Activated B cell treated with CpG ODN at 0.5 μM for 24 hours (primary cell): ENCODE data around the gene TRAPPC11. TPM values are rescaled to one million over a fixed set of nuclear protein-coding genes. Genes with fewer than 3 reads are reported as not detected.

Experiments used
- ATAC-seq: fragments of 200-7000 bp; cut with Tn5 transposase; one replicate; pipeline ENCODE4 v1.10.0; 2021; ENCODE audit warnings: low read depth, mild to moderate bottlenecking, moderate library complexity
- CTCF ChIA-PET: fragments of 350-600 bp; sonication (Branson Sonifier 250); formaldehyde crosslinking; loops from one replicate; lab custom pipeline; 2021; ENCODE audit warnings: antibody characterized with exemption; lab: Charles Lee
- POLR2A ChIA-PET: fragments of 350-600 bp; sonication (Branson Sonifier 250); formaldehyde crosslinking; loops from one replicate; lab custom pipeline; 2021; ENCODE audit warnings: antibody characterized with exemption; lab: Charles Lee
- DNase-seq: peaks from one replicate; pipeline ENCODE4 v3.0.0; 2022
- H3K27ac Mint-ChIP-seq: one replicate; pipeline ENCODE4 v1.8.0; 2020; ENCODE audit warnings: mixed read lengths
- H3K27me3 Mint-ChIP-seq: one replicate; pipeline ENCODE4 v1.8.0; 2021; ENCODE audit warnings: mixed read lengths
- H3K36me3 Mint-ChIP-seq: one replicate; pipeline ENCODE4 v1.8.0; 2021; ENCODE audit warnings: low read depth, mixed read lengths
- H3K4me1 Mint-ChIP-seq: one replicate; pipeline ENCODE4 v1.8.0; 2021; ENCODE audit warnings: mixed read lengths
- H3K4me3 Mint-ChIP-seq: one replicate; pipeline ENCODE4 v1.8.0; 2020; ENCODE audit warnings: mild to moderate bottlenecking, mixed read lengths
- H3K9me3 Mint-ChIP-seq: one replicate; pipeline ENCODE4 v1.8.0; 2020; ENCODE audit warnings: mixed read lengths
- intact Hi-C: fragments of 100-400 bp; cut with micrococcal nuclease; formaldehyde crosslinking; loops from one replicate; pipeline ENCODE4 v1.15.1; 2024
- total RNA-seq: library from RNA; stranded (reverse); gene quantifications from 2 replicates; pipeline ENCODE4 v1.2.3, GENCODE V29; 2022
- TF ChIP-seq, protein P1 (sequence below): fragments of 200-600 bp; IDR thresholded peaks from one replicate; pipeline ENCODE4 v1.8.0; 2022; ENCODE audit warnings: antibody characterized with exemption, mild to moderate bottlenecking

TRAPPC11 gene
- total RNA-seq, 1 donor from 2014 or later: 45.2 TPM

GRCh38 chr4:183702492-183702891, 43.4 kb downstream of the TRAPPC11 start:
- ChIA-PET POLR2A (no interaction called here), CTCF (no interaction called here)
- no peak overlapping the region for H3K27ac Mint-ChIP-seq
- H3K4me1 Mint-ChIP-seq: no peaks in the 10 kb centered on the region
- H3K27me3 Mint-ChIP-seq: no peaks in the 10 kb centered on the region
- TF ChIP-seq, protein P1, sequence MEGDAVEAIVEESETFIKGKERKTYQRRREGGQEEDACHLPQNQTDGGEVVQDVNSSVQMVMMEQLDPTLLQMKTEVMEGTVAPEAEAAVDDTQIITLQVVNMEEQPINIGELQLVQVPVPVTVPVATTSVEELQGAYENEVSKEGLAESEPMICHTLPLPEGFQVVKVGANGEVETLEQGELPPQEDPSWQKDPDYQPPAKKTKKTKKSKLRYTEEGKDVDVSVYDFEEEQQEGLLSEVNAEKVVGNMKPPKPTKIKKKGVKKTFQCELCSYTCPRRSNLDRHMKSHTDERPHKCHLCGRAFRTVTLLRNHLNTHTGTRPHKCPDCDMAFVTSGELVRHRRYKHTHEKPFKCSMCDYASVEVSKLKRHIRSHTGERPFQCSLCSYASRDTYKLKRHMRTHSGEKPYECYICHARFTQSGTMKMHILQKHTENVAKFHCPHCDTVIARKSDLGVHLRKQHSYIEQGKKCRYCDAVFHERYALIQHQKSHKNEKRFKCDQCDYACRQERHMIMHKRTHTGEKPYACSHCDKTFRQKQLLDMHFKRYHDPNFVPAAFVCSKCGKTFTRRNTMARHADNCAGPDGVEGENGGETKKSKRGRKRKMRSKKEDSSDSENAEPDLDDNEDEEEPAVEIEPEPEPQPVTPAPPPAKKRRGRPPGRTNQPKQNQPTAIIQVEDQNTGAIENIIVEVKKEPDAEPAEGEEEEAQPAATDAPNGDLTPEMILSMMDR: no peak
- intact Hi-C loops: no loop called here
- H3K4me3 Mint-ChIP-seq: no peak overlapping the region
- H3K36me3 Mint-ChIP-seq: peaks cover 79% of the 10 kb centered on the region
- H3K9me3 Mint-ChIP-seq: no peaks in the 10 kb centered on the region
- ATAC-seq (no peak), DNase-seq (no peak)

GRCh38 chr4:183714626-183715025, 55.5 kb downstream of the TRAPPC11 start:
- Mint-ChIP-seq H3K27me3 (no peaks in the 10 kb centered on the region), H3K36me3 (peaks cover 47% of the 10 kb centered on the region), H3K27ac (no peak overlapping the region), H3K4me3 (no peak overlapping the region), H3K4me1 (no peaks in the 10 kb centered on the region), H3K9me3 (no peaks in the 10 kb centered on the region)
- ATAC-seq (no peak), DNase-seq (no peak)
- TF ChIP-seq, protein P1: no peak
- intact Hi-C loops: no loop called here
- ChIA-PET CTCF (no interaction called here), POLR2A (no interaction called here)

DNA sequence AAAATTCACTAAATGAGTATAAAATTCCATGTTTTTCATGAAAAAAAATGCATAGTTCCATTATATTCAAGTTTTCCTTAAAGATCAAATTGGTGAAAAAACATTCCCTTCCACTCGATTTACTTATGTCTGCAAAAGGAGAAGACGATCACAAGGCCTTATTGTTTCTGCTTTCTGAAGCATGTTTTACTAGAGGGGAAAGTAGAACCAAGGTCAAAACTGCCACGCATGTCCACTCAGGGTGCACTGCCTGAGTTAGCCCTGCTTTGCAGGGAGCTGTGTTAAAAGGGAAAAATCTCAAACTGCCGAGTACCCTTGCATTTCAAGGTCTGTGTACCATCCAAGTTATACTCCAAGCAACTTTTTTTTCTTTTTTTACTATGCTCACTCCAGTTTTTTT, 57.2 kb downstream of the TRAPPC11 start:
- intact Hi-C loops: no loop called here
- ChIA-PET POLR2A (no interaction called here), CTCF (no interaction called here)
- Mint-ChIP-seq H3K27ac (no peak overlapping the region), H3K4me1 (peaks cover 2% of the 10 kb centered on the region), H3K4me3 (no peak overlapping the region), H3K27me3 (peaks cover 1% of the 10 kb centered on the region), H3K9me3 (peaks cover under 1% of the 10 kb centered on the region), H3K36me3 (peaks cover 34% of the 10 kb centered on the region)
- DNase-seq (no peak), ATAC-seq (no peak)
- TF ChIP-seq, protein P1: no peak

DNA sequence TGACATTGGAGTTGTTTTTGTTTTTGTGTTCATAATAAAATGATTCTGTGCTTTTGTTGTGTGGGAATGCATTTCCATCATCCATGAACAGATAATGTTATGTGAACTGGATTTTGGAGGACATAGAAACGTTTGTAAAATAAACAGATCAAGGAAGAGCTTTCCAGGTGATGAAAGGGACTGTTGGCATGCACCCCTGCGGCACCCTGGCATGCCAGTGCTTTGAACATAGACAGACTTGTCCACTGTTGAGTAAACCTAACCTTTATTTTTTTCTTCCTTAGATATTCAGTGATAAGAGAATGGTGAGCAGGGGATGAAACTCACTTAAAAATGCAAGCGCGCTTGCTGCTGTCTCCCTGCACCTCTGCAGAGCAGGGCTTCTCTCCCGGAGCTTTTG, 59.8 kb downstream of the TRAPPC11 start:
- peaks cover 3% of the 10 kb centered on the region for H3K27me3 Mint-ChIP-seq
- peaks cover 10% of the 10 kb centered on the region for H3K36me3 Mint-ChIP-seq
- no peak overlapping the region for H3K4me3 Mint-ChIP-seq
- no peak for ATAC-seq
- peaks cover 12% of the 10 kb centered on the region for H3K4me1 Mint-ChIP-seq
- no peak for DNase-seq
- H3K27ac Mint-ChIP-seq: no peak overlapping the region
- POLR2A ChIA-PET: no interaction called here
- TF ChIP-seq, protein P1: no peak
- CTCF ChIA-PET: no interaction called here
- intact Hi-C loops: no loop called here
- peaks cover 3% of the 10 kb centered on the region for H3K9me3 Mint-ChIP-seq

- no peak for ATAC-seq
- peak overlapping the region; percentile 63 for H3K4me3 Mint-ChIP-seq
- ChIA-PET CTCF (no interaction called here), POLR2A (no interaction called here)
- H3K4me1 Mint-ChIP-seq: peaks cover 12% of the 10 kb centered on the region
- no peak overlapping the region for H3K27ac Mint-ChIP-seq
- peaks cover 3% of the 10 kb centered on the region for H3K9me3 Mint-ChIP-seq
- no peaks in the 10 kb centered on the region for H3K36me3 Mint-ChIP-seq
- intact Hi-C loops: loop anchor here (1.0 to 2.0 kb wide), 3 partner anchors 62 to 249 kb away; partner anchors contain the start of genes ING2, RWDD4 and TRAPPC11
- TF ChIP-seq, protein P1: no peak
- no peak for DNase-seq
- peaks cover 5% of the 10 kb centered on the region for H3K27me3 Mint-ChIP-seq
Observed at GRCh38 chr4:183721207-183722081, 62.4 kb downstream of the TRAPPC11 start.
